Measurements from ENCODE around the gene PRKG1. TPM values are rescaled to one million over a fixed set of nuclear protein-coding genes. Genes with fewer than 3 reads are reported as not detected.

Gene PRKG1
- polyA plus RNA-seq, 1 donor (not counting 4 experiments of a cell fraction or from before 2014, with no cell fraction given) = 0.24 TPM

GRCh38 chr10:51521605-51522004, 447.3 kb downstream of the PRKG1 start:
- no peaks in the 10 kb centered on the region for H3K9me1 ChIP-seq (ENCODE audit: control insufficient read depth, extremely low read depth, insufficient read depth, low read length)
- H3K27ac ChIP-seq (ENCODE audit: control insufficient read depth, insufficient read depth, low read length) = no peak overlapping the region
- H3K9ac ChIP-seq (ENCODE audit: control insufficient read depth, extremely low read depth, insufficient read depth, low read length) = no peak overlapping the region
- no peaks in the 10 kb centered on the region for H3K27me3 ChIP-seq (ENCODE audit: control insufficient read depth, extremely low read depth, insufficient read depth, low read length)
- no peak for FAIRE-seq
- no peak overlapping the region for H3K4me2 ChIP-seq (ENCODE audit: control insufficient read depth, extremely low read depth, insufficient read depth, low read depth, low read length)
- dilution Hi-C loops (cut with MboI; ENCODE audit: extremely low pct_ligation_motif_present, low sequenced_read_pairs) = no loop called here
- H3K4me3 ChIP-seq (ENCODE audit: control insufficient read depth in 2 of 3, extremely low read depth in 1 of 3, insufficient read depth in 2 of 3, low read depth in 1 of 3, low read length in 3 of 3) = no peak overlapping the region
- no peak overlapping the region for H2AFZ ChIP-seq (ENCODE audit: control insufficient read depth, low read length)
- no peaks in the 10 kb centered on the region for H3K4me1 ChIP-seq (ENCODE audit: control insufficient read depth, extremely low read depth, insufficient read depth, low read length)
- no peaks in the 10 kb centered on the region for H3K36me3 ChIP-seq (ENCODE audit: control insufficient read depth in 2 of 2, extremely low read depth in 1 of 2, insufficient read depth in 2 of 2, low read length in 2 of 2)
- DNase-seq (ENCODE audit: low read depth, low spot score) = no peak
- no peaks in the 10 kb centered on the region for H4K20me1 ChIP-seq (ENCODE audit: control insufficient read depth, extremely low read depth, insufficient read depth, low read length)
- no peak for TF ChIP-seq EZH2 (IDR thresholded peaks at IDR 0.05; ENCODE audit: low read length)
- no peak for TF ChIP-seq CTCF (optimal IDR thresholded peaks at IDR 0.05 in 1 of 3, IDR thresholded peaks at IDR 0.05 in 1 of 3, conservative IDR thresholded peaks at IDR 0.05 in 1 of 3; ENCODE audit: extremely low read depth in 1 of 3, insufficient read depth in 2 of 3, low read length in 3 of 3)
- no peaks in the 10 kb centered on the region for H3K9me3 ChIP-seq (ENCODE audit: control insufficient read depth, low read depth, low read length)
- H3K79me2 ChIP-seq (ENCODE audit: control insufficient read depth, insufficient read depth, low read length) = no peaks in the 10 kb centered on the region

GRCh38 chr10:51522858-51523257, 448.6 kb downstream of the PRKG1 start:
- FAIRE-seq = no peak
- H3K27me3 ChIP-seq (ENCODE audit: control insufficient read depth, extremely low read depth, insufficient read depth, low read length) = no peaks in the 10 kb centered on the region

More at GRCh38 chr10:51522858-51523257, 448.6 kb downstream of the PRKG1 start:
- no peak overlapping the region for H3K9ac ChIP-seq (ENCODE audit: control insufficient read depth, extremely low read depth, insufficient read depth, low read length)
- TF ChIP-seq EZH2 (IDR thresholded peaks at IDR 0.05; ENCODE audit: low read length) = no peak
- no peak for TF ChIP-seq CTCF (optimal IDR thresholded peaks at IDR 0.05 in 1 of 3, IDR thresholded peaks at IDR 0.05 in 1 of 3, conservative IDR thresholded peaks at IDR 0.05 in 1 of 3; ENCODE audit: extremely low read depth in 1 of 3, insufficient read depth in 2 of 3, low read length in 3 of 3)
- H4K20me1 ChIP-seq (ENCODE audit: control insufficient read depth, extremely low read depth, insufficient read depth, low read length) = no peaks in the 10 kb centered on the region
- no peak overlapping the region for H2AFZ ChIP-seq (ENCODE audit: control insufficient read depth, low read length)
- H3K36me3 ChIP-seq (ENCODE audit: control insufficient read depth in 2 of 2, extremely low read depth in 1 of 2, insufficient read depth in 2 of 2, low read length in 2 of 2) = no peaks in the 10 kb centered on the region
- no peak for DNase-seq (ENCODE audit: low read depth, low spot score)
- no peaks in the 10 kb centered on the region for H3K9me1 ChIP-seq (ENCODE audit: control insufficient read depth, extremely low read depth, insufficient read depth, low read length)
- H3K4me3 ChIP-seq (ENCODE audit: control insufficient read depth in 2 of 3, extremely low read depth in 1 of 3, insufficient read depth in 2 of 3, low read depth in 1 of 3, low read length in 3 of 3) = no peak overlapping the region
- H3K79me2 ChIP-seq (ENCODE audit: control insufficient read depth, insufficient read depth, low read length) = no peaks in the 10 kb centered on the region
- H3K4me2 ChIP-seq (ENCODE audit: control insufficient read depth, extremely low read depth, insufficient read depth, low read depth, low read length) = no peak overlapping the region
- no peaks in the 10 kb centered on the region for H3K4me1 ChIP-seq (ENCODE audit: control insufficient read depth, extremely low read depth, insufficient read depth, low read length)
- H3K9me3 ChIP-seq (ENCODE audit: control insufficient read depth, low read depth, low read length) = no peaks in the 10 kb centered on the region
- dilution Hi-C loops (cut with MboI; ENCODE audit: extremely low pct_ligation_motif_present, low sequenced_read_pairs) = no loop called here
- no peak overlapping the region for H3K27ac ChIP-seq (ENCODE audit: control insufficient read depth, insufficient read depth, low read length)

All from keratinocyte (primary cell).